HL-60 (cell line): ENCODE results near the gene CCR5AS.

Source experiments
- SPI1 ChIP-seq: IDR thresholded peaks from 2 replicates; pipeline ENCODE4 v1.6.1; 2012; ENCODE audit warnings: low read depth, mild to moderate bottlenecking, borderline replicate concordance
- TF ChIP-seq, protein P1 (sequence below): IDR thresholded peaks from one replicate; pipeline ENCODE4 v1.5.1; 2011; ENCODE audit warnings: low read length, control low read depth, inconsistent platforms; ENCODE audit not compliant: insufficient read depth

DNA sequence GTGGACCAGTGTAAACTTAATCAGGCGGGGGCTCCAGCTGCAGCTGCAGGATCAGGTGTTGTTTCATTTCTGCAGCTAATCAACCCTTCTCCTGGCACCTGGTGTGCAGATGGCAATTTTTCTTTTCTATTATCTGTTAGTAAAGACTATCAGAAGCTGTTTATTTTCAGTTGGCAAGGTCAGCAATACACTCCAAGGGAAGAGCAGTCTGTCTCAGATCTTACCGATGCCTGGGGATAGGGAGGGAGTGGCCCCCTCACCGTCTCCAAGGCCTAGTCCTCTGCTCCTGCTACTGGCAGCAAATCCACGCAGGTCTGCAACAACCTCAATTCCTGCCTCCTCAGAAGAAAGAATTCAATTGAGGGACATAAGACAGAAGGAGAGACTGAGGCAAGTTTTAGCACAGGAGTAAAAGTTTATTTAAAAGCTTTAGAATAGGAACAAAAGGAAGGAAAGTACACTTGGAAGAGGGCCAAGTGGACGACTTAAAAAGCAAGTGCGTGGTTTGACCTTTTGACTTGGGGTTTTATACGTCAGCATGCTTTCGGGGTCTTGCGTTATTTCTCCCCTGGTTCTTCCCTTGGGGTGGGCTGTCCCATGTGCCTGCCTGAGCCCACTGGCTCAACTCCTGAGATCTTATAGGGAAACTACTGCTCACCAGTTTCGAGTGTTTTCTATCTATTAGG lies 9.4 kb upstream of the CCR5AS start:
- TF ChIP-seq, protein P1, sequence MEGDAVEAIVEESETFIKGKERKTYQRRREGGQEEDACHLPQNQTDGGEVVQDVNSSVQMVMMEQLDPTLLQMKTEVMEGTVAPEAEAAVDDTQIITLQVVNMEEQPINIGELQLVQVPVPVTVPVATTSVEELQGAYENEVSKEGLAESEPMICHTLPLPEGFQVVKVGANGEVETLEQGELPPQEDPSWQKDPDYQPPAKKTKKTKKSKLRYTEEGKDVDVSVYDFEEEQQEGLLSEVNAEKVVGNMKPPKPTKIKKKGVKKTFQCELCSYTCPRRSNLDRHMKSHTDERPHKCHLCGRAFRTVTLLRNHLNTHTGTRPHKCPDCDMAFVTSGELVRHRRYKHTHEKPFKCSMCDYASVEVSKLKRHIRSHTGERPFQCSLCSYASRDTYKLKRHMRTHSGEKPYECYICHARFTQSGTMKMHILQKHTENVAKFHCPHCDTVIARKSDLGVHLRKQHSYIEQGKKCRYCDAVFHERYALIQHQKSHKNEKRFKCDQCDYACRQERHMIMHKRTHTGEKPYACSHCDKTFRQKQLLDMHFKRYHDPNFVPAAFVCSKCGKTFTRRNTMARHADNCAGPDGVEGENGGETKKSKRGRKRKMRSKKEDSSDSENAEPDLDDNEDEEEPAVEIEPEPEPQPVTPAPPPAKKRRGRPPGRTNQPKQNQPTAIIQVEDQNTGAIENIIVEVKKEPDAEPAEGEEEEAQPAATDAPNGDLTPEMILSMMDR: no peak
- no peak for TF ChIP-seq SPI1
